Stimulated activated CD4-positive, alpha-beta T cell treated with anti-CD3 and anti-CD28 coated beads, Interleukin-4, amount 100 ng/mL, for 24 hours (primary cell): ENCODE results near the gene CAMTA1.

Source experiments
- DNase-seq: peaks from one replicate; pipeline ENCODE4 v3.0.0-alpha.2; 2020

The CAMTA1 gene

DNA sequence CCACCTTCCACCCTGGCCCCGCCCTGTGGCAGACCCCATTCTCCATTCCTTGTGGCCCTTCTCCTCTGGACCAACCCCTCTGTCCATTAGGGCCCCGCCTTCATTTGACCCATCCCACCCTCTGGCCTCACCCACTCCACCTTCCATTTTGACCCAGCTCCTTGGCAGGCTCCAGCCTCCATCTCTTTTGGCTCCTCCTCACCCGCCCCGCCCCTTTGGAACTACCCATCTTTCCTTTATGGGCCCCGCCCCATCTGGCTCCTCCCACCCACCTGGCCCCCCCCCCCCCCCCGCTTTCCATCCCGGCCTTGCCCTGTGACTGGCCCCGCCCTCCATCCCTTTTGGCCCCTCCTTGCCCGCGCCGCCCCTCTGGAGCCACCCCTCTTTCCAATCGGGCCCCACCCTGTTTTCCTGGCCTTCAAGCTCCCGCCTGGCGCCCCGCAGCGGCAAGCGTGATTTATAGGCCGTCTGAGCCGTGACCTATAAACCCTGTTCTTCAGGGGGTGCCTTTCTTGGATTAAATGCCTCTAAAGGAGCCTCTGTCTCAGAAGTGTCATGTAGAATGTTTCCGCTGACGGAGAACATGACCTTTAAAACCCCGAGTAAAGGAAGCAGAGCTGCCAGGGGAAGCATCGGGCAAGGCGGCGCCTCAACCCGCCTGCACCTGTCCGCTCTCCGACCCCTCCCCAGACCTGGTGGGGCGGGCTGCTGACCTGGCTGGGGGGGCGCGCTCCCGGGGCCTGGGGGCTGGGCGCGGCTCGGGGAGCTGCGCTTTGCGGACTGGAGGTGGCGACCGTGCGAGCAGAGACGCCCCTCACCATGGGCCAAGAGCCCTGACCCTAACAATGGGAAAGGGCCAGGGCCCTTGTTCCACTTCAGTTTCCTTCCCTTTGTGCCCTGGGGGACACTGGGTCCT, 178.0 kb downstream of the CAMTA1 start:
- DNase-seq, result peak; percentile 48

DNA sequence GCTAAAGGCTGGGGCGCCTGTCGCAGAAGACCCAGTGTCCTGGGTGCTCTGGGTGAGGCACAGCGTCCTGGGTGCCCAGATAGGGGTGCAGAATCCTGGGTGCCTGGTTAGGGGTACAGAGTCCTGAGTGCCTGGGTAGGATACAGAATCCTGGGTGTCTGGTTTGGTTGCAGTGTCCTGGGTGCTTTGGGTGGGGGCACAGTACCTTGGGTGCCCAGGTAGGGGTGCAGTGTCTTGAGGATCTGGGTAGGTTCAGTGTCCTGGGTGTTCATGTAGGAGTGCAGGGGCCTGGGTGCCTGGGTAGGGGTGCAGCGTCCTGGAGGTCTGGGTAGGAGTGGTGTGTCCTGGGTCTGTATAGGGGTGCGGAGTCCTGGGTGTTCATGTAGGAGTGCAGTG, 178.7 kb downstream of the CAMTA1 start:
- DNase-seq, result no peak

DNA sequence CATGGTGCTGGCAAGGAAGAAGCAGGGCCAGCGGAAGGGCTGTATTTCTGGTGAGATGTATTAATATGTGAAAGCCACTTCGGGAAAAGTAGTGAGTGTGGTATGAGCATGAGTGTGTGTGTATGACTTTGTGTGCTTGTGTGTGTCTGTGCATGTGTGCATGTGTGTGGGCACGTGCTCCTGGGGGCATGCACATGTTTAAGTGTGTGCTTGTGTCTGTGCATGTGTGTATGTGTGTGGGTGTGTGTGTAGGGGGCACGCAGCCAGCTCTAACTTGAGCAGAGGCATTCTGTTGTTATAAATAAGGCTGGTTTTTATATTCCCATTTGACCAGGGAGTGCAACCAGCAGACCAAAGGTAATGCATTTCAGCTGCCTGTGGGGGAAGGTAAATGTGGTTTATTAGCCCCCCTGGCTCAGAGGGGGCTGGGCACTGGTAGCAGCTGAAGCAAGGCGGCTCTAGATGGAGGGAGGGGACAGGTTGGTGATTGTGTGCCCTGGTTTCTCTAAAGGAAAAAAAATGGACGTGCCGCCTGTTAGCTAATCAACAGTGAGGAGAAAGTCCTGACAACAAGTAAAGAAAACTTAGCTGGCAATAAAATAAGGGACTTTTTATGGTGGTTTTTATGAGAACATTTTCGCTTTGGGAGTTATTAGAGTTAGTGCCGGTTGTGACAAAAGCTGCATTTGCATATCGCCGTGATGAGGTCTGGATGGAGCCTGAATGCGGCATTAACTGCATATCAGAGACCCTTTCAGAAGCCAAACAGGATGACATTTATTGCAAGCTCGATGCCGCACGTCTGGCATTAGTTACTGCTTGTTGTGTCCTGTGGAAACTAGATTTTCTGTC, 180.1 kb downstream of the CAMTA1 start:
- no peak for DNase-seq

DNA sequence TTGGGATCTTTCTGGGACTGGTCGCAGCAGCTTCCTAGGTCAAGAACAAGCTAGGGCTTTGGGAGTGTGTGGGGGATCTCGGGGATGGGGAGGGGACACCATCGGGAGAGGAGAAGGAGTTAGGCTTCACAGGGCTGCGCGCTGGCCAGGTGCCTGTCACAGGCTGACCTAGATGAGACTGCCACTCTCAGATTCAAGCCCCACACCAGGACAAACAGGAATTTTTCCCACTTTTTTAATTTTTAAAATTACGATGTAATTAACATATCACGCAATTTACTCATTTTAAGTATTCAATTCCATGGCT, 180.6 kb downstream of the CAMTA1 start:
- DNase-seq, result no peak

DNA sequence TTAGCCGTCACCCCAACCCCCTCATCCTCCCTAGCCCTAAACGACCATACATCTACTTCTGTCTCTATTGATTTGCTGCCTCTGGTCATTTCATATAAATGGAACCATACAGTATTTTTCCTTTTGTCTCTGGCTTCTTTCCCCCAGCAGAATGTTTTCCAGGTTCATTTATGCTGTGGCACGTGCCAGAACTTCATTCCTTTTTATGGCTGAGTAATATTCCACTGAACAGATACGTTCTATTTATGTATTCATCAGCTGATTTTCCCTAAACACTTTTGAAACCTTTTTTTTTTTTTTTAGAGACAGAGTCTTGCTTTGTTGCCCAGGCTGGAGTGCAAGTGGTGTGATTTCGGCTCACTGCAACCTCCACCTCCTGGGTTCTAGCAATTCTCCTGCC, 181.1 kb downstream of the CAMTA1 start:
- DNase-seq, result no peak

DNA sequence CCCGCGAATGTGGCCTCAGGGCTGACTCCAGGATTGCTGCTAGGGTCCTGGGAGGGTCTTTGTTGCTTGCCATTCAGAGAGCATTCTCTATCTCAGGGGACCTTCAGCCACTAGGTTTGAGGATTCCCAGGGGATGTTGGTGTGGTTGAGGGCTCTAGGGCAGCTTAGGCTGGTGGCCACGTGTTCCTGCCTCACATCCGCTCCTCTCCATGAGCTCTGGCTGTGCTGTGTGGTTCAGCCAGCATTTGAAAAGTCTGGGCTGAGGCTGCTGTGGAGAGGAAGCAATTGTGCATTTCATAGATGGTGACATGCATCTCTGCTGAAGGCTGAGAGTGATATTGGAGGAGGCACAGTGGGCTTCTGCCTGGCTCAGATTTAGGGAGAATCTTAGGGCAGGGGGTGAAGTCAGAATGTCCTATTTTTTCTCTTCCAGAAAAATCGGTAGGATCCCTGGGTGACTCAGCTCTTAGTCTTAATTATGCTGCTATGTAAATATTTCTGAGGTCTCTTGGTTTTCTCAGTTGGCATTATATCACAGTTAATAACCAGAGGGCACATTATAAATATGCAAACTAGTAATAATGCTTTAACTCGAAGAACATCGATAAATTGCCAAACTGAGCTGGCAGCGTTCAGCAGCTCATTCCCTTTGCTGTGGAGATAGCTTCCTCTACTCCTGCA, 182.3 kb downstream of the CAMTA1 start:
- no peak for DNase-seq

DNA sequence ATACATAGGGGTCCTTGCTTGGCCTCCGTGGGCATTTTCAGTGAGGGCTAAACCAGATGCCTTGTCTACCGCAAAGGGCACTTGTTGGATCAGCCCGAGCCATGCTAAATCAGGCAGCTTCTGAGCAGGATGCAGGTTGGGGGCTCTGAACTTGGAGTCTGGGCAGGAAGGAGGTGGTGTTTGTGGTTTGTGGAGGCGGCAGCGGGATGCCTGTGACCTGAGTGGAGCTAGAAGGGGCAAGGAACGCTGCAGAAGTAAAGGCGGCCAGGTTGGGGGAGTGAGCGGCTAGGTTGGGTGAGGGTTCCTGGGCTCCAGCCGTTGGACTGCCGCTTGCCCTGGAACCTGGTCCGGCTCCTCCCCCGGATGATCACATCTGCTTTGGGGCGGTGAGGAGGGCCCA, 183.9 kb downstream of the CAMTA1 start:
- DNase-seq, result no peak

DNA sequence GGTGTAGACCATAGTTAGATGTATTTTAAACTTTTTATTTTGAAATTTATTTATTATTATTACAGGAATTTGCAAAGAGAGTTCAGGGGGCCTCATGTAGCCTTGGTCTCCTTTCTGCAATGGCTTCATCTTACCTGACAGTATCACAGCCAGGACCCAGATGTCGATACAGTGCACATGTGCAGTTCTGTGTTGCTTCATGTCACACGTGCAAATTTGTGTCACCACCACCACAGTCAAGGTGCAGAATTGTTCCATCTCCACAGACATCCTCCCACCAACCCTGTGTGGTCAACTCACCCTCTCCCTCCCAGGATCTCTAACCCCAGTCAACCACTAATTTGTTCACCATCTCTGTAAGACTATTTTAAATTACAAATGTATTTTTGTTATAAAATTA, 184.5 kb downstream of the CAMTA1 start:
- no peak for DNase-seq

DNA sequence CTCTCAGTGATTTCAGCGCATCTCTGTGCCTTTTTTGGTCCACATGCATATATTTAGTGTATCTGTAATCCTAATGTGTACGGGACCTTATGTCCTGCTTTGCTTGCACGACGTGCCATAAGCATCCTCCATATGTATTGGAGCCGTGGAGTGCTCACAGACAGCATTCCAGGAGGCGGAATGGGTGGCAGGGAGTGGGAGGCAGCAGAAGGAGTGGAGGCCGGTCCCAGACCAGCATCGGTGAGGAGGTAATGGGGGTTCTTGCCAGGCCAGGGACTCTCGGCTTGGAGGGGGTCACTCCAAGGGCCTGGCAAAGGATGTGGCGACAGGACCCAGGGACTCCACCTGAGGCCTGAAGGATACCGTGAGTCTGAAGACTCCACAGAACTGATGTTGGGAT, 185.0 kb downstream of the CAMTA1 start:
- no peak for DNase-seq

DNA sequence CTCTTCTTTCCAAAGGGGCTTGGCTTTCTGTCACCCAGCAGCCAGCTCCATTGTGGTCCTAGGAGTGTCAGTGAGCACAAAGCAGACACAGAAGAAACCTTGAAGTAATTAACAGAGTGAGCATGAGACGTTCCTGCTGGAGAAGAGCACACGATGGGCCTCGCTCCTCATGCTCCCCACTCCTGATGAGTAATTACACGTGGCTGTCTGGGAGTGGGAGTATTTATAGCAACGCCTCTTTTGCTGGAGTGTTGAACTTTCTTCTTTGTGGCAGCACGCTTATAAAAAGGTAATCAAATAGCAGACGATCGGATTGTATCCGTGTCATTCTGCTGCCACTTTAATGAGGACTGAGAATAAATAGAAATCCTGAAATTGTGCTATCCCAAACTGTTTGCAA, 185.8 kb downstream of the CAMTA1 start:
- DNase-seq, result no peak

DNA sequence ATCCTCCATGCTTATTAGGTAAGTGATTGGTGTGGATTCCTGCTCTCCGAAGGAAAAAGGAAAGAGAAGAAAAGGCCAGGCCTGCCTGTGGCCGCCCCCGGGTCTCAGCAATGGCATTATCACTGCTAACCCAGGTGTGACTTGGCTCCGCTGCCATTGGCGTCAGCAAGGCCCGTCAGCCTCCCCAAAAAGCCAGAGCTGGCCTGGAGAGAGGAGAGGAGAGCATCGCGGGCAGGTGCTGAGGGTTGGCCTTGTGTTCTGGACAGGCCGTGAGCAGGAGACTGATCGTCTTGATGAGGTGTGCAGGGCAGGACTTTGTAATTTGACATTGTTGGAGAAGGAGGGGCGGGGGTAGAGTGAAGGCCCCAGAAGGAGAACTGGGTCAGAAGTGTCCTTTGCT, 186.4 kb downstream of the CAMTA1 start:
- no peak for DNase-seq

DNA sequence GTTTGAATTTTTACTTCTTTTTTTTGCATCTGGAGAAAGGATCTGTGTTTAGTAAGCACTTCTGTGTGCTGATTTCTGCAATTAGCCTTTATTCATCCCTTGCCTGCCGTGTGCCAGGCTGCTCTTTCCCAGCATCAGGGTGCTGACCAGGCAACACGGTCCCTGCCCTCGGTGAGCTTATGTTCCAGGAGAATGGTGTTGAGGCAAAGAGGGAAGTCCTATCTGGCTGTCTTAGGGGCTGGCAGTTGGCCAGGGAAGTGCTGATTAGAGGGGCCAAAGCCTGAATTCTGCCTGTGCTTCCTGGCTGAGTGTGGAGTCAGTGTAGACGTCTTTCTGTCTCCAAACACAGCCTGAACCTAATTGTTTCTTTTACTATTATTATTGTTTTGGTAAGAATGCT, 187.1 kb downstream of the CAMTA1 start:
- no peak for DNase-seq

DNA sequence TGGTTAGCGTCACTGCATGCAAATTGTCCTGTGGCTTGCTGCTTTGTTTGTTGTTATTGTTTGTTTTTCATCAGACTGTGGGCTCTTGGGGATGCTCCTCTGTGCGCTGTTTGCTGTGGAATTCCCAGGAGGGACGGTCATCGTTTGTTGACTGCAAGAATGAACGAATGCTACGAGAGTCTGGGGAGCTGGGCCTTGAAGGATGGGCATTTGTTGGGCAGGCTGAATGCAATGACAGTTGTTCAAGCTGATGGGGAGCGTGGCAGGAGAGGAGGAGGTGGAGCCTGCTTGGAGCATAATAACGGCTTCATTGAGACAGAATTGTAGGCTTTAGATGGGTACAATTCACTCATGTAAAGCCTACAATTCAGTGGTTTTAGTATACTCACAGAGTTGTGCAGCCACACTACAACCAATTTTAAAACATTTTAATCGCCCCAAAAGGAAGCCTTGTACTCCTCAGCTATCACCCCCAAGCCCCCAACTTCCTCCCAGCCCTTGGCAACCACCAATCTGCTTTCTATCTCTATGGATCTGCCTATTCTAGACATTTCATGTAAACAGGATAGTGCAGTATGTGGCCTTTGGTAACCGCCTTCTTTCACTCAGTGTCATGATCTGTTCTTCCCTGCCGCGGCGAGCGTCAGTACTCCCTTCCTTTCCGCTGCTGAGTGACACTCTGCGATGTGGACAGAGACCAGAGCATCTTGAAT, 190.2 kb downstream of the CAMTA1 start:
- no peak for DNase-seq

DNA sequence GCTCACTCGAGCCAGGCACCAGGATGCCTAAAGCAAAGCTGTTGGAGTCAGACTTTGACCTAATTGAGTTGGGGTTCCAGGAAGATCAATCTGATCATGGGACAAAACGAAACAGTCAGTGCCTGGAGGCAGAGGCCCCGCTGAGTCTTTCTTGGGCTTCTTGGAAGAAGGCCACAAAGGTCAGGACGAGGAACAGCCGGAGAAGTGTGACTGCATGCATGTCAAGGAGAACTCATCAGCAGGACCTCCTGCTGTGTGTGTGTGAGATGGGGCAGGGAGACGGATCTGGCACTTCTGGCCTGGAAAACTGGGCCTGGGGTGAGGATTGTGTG, 190.8 kb downstream of the CAMTA1 start:
- no peak for DNase-seq

DNA sequence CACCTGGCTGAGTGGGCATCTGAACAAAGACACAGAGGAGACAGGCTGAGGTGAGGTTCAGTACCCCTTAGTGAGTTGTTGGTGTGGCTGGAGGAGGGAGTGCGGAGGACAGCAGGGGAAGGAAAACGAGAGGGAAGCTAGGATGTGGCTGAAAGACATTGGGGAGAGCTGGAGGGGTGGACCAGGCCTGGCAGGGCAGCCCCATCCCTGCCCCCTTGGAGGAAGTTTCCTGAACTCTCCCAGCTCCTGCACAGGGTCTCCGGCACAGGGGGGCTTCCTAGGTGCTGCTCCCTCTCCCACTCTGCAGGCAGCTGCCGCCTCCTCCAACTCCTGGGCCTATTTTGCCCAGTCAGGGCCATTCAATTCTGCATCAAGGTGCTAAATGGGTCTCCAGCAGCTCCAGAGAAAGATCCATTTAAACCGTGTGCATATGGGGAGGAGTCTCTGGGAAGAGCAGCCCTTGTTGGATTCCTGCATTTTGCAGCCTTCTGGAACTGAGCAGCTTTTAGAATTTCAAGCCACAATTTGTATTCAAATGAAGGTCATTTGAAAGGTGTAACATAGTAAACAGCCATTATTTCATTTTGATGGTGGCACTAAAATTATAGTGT, 193.9 kb downstream of the CAMTA1 start:
- no peak for DNase-seq

DNA sequence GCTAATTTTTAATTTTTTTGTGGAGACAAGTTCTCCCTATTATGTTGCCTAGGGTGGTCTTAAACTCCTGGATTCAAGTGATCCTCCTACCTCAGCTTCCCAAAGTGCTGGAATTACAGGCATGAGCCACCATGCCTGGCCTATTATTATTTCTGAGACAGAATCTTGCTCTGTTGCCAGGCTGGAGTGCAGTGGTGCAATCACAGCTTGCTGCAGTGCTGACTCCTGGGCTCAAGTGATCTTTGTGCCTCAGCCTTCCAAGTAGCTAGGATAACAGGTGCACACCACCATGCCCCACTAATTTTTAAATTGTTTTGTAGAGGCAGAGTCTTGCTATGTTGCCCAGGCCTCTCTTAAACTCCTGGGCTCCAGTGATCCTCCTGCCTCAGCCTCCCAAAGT, 196.3 kb downstream of the CAMTA1 start:
- no peak for DNase-seq

DNA sequence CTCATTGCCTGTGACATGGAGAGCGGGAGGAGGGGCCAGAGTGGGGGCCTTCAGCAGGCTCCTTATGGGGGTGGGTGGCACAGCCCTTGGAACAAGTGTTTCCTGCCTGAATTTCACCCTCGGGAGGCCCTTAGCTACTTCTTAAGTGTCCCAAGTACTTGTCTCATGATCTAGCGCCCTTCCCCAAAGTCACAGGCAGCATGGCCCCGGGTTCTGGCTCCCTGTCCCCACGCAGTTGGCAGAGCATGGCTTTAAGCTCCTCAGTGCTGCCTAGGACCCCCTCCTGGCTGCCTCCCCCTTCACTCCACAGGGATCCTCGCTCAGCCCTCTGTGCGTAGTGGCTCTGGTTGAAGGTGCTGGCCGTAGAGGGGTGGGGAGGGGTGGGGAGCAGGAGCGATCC, 197.2 kb downstream of the CAMTA1 start:
- DNase-seq, result no peak

DNA sequence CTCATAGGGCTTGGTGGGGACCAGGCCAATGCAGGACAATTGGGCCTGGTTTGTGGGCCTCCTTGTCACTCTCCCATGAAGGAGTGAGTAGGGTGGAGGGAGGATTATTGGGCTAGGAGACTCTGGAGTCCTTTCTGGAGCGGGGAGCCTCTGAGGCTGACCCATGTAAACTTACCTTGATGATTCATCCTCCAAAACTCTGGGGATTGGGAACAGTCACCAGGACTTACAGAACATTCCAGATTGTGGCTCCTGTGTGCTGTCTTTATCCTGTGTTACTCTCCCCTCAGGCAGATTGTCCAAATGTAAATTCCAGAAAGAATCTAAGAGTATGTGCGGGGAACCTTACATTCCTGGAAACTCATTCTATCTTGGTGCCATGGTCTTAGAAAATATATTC, 197.6 kb downstream of the CAMTA1 start:
- no peak for DNase-seq

DNA sequence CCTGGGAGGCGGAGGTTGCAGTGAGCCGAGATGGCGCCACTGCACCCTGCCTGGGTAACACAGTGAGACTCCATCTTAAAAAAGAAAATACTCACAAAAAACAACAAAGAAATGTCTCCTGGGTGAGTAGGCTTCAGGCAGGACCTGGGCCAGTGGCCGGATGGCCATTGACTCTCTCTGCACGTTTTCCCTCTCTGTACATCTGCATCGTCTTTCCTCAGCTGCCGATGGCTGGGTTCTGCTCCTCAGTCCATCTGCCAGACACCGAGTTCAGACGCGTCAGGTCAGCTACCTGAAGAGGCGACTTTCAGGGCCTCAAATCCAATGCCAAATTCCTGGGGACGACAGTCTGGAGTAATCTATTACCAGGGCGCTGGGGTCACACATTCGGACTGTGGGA, 199.3 kb downstream of the CAMTA1 start:
- DNase-seq, result no peak

DNA sequence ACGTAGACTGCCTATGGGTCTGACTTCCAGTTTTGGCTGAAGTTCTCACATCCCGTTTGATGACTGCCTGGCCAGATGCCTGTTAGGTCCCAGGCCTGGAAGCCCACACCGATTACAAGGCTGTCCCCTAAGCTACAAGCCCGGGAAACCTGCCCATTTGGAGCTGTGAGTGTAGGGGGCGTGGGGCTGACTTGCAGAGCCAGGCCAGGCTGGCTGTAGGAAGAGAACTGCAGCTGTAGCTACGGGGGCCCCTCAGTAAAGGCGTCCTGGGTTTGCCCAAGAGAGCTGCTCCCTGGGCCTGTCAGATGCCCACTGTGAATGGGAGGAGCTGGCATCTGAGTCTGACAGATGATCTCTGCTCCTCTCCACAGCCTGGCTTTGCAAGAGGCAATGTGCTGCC, 199.7 kb downstream of the CAMTA1 start:
- DNase-seq, result no peak

DNA sequence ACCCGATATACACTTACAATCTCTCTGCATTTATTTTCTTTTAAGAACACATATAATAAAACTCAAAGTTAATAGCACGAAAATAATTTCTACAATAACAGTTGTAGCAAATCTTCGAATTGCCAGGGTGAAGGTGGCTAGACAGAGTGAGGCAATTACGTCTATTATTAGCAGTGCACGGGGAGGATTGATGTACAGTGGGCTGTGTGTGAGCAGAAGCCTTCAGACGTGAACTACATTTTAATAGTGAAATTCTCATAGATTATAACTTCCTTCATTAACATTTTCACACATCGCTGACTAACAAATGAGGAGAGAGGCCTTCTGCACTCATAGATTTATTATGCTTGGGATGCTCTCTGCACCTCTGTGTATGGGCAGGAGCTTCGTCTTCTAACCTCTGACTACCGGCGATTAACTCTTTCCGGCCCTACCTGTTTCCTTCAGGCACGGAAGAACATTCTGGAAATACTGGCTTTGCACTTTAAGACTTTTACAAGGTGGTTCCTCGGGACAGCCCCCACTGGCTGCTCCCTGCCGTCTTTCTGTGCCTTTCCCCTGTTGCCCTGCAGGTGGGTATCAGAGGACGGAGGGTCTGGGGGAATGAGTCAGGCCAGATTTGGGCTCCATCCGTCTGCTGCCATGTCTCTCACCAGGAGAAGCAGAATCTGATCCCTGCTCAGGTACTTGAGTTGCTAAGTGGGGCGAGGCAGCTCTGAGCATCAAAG, 200.5 kb downstream of the CAMTA1 start:
- no peak for DNase-seq

DNA sequence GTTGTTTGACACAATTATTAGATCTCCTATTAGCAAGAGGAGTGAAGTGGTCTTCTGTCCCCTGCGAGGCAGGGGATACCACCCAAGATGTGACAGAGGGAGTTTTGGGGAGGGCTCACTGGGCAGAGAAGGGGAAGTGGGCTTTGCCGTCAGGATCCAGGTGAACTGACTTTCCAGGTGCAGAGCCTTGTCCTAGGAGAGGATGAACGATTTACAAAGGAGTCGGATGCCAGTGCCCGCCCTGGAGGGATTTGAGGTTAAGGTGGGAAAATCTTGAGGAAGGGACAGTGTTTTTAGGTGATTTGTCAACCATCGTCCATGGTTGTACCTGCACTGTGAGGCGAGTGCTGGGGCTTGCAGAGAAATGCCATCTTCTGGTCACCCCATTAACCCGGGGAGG, 201.0 kb downstream of the CAMTA1 start:
- DNase-seq, result no peak
